Measurements from ENCODE around the gene SIK3. TPM values are rescaled to one million over a fixed set of nuclear protein-coding genes. Genes with fewer than 3 reads are reported as not detected.

The SIK3 gene
- total RNA-seq, 2 experiments from 2014 or later: 81.4 to 86.1 TPM

GRCh38 chr11:117045196-117045595 is 53.0 kb downstream of the SIK3 start:
- intact Hi-C loops (cut with DNase I, micrococcal nuclease): loop anchor here in 1 of 2 experiments (2.0 kb wide), 1 partner anchor 14 kb away; no protein-coding TSS in a partner anchor
- peaks cover 3% of the 10 kb centered on the region for H3K36me3 ChIP-seq (ENCODE audit: insufficient read depth, low read length)
- peaks cover 63% of the 10 kb centered on the region for H3K4me1 Mint-ChIP-seq (ENCODE audit: low read depth)
- no peak overlapping the region for H3K4me3 Mint-ChIP-seq
- peaks cover 10% of the 10 kb centered on the region for H3K4me1 ChIP-seq (ENCODE audit: insufficient read depth, low read length)
- H3K9me3 Mint-ChIP-seq: no peaks in the 10 kb centered on the region
- CTCF ChIA-PET: interaction anchor here (0.6 to 1.1 kb wide), 3 partner anchors 12 to 33 kb away, joined by 3 to 4 read pairs (median 4); no protein-coding TSS in a partner anchor
- H3K27me3 Mint-ChIP-seq: no peaks in the 10 kb centered on the region
- no peak overlapping the region for H3K27ac ChIP-seq (ENCODE audit: low read depth in 1 of 2, low read length in 2 of 2)
- H3K9me3 ChIP-seq (ENCODE audit: control insufficient read depth in 1 of 2, insufficient read depth in 1 of 2, low read length in 2 of 2): no peaks in the 10 kb centered on the region
- H3K4me3 ChIP-seq (ENCODE audit: low read length): no peak overlapping the region
- TF ChIP-seq CTCF (IDR thresholded peaks at IDR 0.05): no peak
- DNase-seq (no peak), ATAC-seq (ENCODE audit: poor library complexity) (no peak)
- H3K36me3 Mint-ChIP-seq (ENCODE audit: low read depth): no peaks in the 10 kb centered on the region
- POLR2A ChIA-PET: interaction anchor here (1.0 kb wide), 1 partner anchor 65 kb away, joined by 4 read pairs; no protein-coding TSS in a partner anchor
- no peak overlapping the region for H3K27ac Mint-ChIP-seq
- no peaks in the 10 kb centered on the region for H3K27me3 ChIP-seq (ENCODE audit: control insufficient read depth in 1 of 2, insufficient read depth in 2 of 2, low read length in 2 of 2)

DNA sequence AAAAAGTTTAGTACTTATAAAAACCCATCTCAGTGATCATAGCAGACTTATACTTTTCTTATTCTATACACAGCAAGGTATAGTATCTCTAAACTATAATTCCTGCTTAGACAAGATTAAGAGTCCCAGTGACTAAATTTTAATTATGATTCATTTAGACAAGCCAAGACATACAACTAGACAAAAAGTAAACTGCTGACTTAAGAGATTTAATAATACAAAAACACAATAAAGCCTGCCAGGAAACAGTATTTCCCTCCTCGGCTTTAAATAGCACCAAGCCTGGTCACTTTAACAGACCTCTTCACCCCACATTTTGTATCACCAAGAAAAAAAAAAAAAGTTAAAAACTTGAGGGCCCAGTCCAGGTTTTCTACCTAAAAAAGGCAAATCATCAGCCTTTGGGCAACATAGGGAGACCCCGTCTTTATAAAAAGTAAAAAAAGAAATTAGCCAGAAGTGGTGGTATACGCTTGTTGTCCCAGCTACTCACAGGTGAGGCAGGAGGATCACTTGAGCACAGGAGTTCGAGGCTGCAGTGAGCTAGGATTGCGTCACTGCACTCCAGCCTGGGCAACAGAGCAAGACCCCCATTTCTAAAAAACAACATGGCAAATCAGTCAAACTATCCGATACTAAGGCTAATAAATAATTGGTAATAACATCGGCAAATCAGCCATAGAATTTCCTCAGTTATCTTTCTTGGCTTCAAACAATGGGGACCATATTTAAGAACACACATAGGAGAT is 53.8 kb downstream of the SIK3 start:
- H3K4me3 ChIP-seq (ENCODE audit: low read length): no peak overlapping the region
- peaks cover 6% of the 10 kb centered on the region for H3K4me1 ChIP-seq (ENCODE audit: insufficient read depth, low read length)
- no peak overlapping the region for H3K27ac ChIP-seq (ENCODE audit: low read depth in 1 of 2, low read length in 2 of 2)
- POLR2A ChIA-PET: interaction anchor here (1.0 kb wide), 1 partner anchor 64 kb away, joined by 4 read pairs; no protein-coding TSS in a partner anchor
- no peak for TF ChIP-seq CTCF (IDR thresholded peaks at IDR 0.05)
- no peak for DNase-seq
- no peak for ATAC-seq (ENCODE audit: poor library complexity)
- no peaks in the 10 kb centered on the region for H3K27me3 ChIP-seq (ENCODE audit: control insufficient read depth in 1 of 2, insufficient read depth in 2 of 2, low read length in 2 of 2)
- H3K27me3 Mint-ChIP-seq: no peaks in the 10 kb centered on the region
- CTCF ChIA-PET: interaction anchor here (1.1 kb wide), 1 partner anchor 17 kb away, joined by 3 read pairs; no protein-coding TSS in a partner anchor
- no peaks in the 10 kb centered on the region for H3K36me3 Mint-ChIP-seq (ENCODE audit: low read depth)
- peaks cover 70% of the 10 kb centered on the region for H3K4me1 Mint-ChIP-seq (ENCODE audit: low read depth)
- H3K9me3 ChIP-seq (ENCODE audit: control insufficient read depth in 1 of 2, insufficient read depth in 1 of 2, low read length in 2 of 2): no peaks in the 10 kb centered on the region
- no peaks in the 10 kb centered on the region for H3K9me3 Mint-ChIP-seq
- intact Hi-C loops (cut with DNase I, micrococcal nuclease): loop anchor here in 1 of 2 experiments (2.0 kb wide), 1 partner anchor 14 kb away; no protein-coding TSS in a partner anchor
- H3K36me3 ChIP-seq (ENCODE audit: insufficient read depth, low read length): peaks cover 3% of the 10 kb centered on the region
- no peak overlapping the region for H3K4me3 Mint-ChIP-seq
- no peak overlapping the region for H3K27ac Mint-ChIP-seq

DNA sequence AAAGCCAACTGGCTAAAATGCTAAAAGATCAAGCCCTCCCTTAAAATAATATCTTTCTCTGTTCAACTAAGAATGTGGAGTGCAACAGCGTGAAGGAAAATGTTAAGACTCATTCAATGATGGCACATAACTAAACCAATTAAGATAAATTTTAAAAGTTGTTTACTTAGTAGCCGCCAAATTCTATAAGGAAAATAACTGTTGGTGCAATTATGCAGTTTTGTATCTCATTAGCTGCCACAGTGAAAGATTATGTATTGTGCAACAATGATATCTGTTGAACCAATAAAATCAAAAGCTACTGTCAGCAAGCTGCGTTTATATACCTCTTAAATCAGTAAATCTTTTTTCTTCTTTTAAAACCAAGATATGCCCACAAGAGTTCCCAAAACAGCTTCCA is 55.5 kb downstream of the SIK3 start:
- H3K4me3 ChIP-seq (ENCODE audit: low read length): no peak overlapping the region
- no peaks in the 10 kb centered on the region for H3K27me3 Mint-ChIP-seq
- POLR2A ChIA-PET: no interaction called here
- H3K36me3 Mint-ChIP-seq (ENCODE audit: low read depth): no peaks in the 10 kb centered on the region
- H3K27ac ChIP-seq (ENCODE audit: low read depth in 1 of 2, low read length in 2 of 2): no peak overlapping the region
- DNase-seq: no peak
- H3K27me3 ChIP-seq (ENCODE audit: control insufficient read depth in 1 of 2, insufficient read depth in 2 of 2, low read length in 2 of 2): no peaks in the 10 kb centered on the region
- TF ChIP-seq CTCF (IDR thresholded peaks at IDR 0.05): no peak
- peaks cover 81% of the 10 kb centered on the region for H3K4me1 Mint-ChIP-seq (ENCODE audit: low read depth)
- H3K9me3 Mint-ChIP-seq: no peaks in the 10 kb centered on the region
- no peak overlapping the region for H3K4me3 Mint-ChIP-seq
- H3K4me1 ChIP-seq (ENCODE audit: insufficient read depth, low read length): peaks cover 15% of the 10 kb centered on the region
- CTCF ChIA-PET: interaction anchor here (0.7 kb wide), 1 partner anchor 16 kb away, joined by 3 read pairs; no protein-coding TSS in a partner anchor
- intact Hi-C loops (cut with DNase I, micrococcal nuclease): no loop called here
- H3K27ac Mint-ChIP-seq: no peak overlapping the region
- ATAC-seq (ENCODE audit: poor library complexity): no peak
- peaks cover 3% of the 10 kb centered on the region for H3K36me3 ChIP-seq (ENCODE audit: insufficient read depth, low read length)
- H3K9me3 ChIP-seq (ENCODE audit: control insufficient read depth in 1 of 2, insufficient read depth in 1 of 2, low read length in 2 of 2): no peaks in the 10 kb centered on the region

All from CD4-positive, alpha-beta T cell (primary cell).